GM21576 (cell line): ENCODE measurements around the gene BLOC1S4.
"Not testable (repeated sequence)": the region's sequence is repeated elsewhere in the genome, so short reads cannot be mapped to it uniquely, and the experiment has no call there.

Source experiments
- ATAC-seq: cut with Tn5 transposase; IDR thresholded peaks from one replicate; pipeline ENCODE4 v1.9.1; 2021; ENCODE audit warnings: mild to moderate bottlenecking, moderate library complexity; ENCODE audit not compliant: unreplicated experiment

BLOC1S4 gene, protein sequence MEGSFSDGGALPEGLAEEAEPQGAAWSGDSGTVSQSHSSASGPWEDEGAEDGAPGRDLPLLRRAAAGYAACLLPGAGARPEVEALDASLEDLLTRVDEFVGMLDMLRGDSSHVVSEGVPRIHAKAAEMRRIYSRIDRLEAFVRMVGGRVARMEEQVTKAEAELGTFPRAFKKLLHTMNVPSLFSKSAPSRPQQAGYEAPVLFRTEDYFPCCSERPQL

DNA sequence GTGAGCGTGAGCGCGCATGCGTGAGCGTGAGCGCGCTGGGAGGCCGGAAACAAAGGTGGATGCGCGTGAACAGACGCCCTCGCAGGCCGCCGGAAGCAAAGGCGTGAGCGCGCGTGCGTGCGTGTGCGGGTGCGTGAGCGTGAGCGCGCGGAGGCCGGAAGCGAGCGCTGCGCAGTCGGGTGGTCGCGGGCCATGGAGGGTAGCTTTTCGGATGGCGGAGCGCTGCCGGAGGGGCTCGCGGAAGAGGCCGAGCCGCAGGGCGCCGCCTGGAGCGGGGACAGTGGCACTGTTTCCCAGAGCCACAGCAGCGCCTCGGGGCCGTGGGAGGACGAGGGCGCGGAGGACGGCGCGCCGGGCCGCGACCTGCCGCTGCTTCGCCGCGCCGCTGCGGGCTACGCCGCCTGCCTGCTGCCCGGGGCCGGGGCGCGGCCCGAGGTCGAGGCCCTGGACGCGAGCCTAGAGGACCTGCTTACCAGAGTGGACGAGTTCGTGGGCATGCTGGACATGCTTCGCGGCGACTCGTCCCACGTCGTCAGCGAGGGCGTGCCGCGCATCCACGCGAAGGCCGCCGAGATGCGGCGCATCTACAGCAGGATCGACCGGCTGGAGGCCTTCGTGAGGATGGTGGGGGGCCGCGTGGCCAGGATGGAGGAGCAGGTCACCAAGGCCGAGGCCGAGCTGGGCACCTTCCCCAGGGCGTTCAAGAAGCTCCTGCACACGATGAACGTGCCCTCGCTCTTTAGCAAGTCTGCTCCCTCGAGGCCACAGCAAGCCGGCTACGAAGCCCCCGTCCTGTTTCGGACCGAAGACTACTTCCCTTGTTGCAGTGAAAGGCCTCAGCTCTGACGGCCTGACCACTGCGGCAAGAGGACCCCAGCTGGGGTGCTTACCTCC, at the start of gene BLOC1S4:
BLOC1S4 (plus strand) TSS at position 157 of the 894 bp plus-strand sequence; CDS start at position 193, 36 bp downstream.
- peak; percentile 83 for ATAC-seq

DNA sequence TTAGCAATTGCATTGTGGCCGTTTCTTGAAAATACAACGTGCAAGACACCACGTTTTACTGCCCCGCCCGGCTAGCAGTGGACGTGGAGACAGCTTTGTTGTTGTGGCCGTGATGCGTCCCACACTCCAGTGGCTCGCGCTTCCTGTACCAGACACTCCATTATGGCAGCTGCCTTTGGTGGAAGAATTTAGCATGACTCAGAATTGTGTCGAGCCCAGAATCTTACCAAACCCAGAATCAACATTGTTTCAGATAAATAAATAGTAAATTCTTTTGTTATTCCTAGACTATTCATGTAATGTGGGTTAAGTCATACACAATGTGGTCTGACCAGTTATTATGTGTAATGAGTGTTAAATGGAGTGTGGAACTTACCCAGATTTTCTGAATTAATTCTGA, 47.6 kb upstream of the BLOC1S4 start:
- ATAC-seq, result no peak

DNA sequence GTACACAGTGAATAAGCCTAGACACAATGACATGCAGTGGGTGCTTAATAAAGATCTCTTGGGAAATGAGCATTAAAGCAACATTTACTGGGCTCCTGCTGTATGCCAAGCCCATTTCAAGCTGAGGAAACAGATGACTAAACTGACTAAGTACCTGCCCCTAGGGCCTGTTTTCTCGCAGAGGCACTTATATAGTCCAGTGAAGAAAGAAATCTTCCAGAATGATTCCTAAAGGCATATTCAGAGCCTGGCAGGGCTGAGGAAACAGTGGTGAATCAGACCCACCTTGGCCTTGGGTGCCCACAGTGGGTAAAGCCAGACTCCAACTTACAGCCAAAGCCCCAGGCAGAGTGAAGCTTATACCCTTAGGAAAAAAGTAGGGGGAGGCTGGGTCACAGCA, 44.3 kb upstream of the BLOC1S4 start:
- ATAC-seq, result no peak

DNA sequence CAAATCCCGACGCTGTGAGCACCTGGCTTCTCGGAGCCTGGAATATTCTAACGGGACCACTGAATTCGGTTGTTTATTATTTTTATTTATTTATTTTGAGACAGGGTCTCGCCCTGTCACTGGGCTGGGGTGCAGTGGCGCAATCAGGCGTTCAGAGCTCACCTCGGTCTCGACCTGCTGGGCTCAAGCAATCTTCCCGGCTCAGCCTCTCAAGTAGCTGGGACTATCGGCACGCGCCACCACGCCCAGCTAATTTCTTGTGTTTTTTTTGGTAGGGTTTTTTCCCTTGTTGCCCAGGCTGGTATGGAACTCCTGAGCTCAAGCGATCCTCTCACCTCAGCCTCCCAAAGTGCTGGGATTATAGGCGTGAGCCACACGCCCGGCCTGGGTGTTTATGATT, 43.8 kb upstream of the BLOC1S4 start:
- no peak for ATAC-seq

DNA sequence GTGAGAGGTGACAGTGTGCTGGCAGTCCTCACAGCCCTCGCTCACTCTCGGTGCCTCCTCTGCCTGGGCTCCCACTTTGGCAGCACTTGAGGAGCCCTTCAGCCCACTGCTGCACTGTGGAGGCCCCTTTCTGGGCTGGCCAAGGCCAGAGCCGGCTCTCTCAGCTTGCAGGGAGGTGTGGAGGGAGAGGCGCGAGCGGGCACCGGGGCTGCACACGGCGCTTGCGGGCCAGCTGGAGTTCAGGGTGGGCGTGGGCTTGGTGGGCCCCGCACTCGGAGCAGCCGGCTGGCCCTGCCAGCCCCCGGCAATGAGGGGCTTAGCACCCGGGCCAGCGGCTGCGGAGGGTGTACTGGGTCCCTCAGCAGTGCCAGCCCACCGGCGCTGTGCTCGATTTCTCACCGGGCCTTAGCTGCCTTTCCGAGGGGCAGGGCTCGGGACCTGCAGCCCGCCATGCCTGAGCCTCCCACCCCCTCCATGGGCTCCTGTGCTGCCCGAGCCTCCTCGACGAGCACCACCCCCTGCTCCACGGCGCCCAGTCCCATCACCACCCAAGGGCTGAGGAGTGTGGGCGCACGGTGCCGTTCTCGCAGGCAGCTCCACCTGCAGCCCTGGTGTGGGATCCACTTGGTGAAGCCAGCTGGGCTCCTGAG, 43.3 kb upstream of the BLOC1S4 start:
- not testable (repeated sequence) for ATAC-seq

DNA sequence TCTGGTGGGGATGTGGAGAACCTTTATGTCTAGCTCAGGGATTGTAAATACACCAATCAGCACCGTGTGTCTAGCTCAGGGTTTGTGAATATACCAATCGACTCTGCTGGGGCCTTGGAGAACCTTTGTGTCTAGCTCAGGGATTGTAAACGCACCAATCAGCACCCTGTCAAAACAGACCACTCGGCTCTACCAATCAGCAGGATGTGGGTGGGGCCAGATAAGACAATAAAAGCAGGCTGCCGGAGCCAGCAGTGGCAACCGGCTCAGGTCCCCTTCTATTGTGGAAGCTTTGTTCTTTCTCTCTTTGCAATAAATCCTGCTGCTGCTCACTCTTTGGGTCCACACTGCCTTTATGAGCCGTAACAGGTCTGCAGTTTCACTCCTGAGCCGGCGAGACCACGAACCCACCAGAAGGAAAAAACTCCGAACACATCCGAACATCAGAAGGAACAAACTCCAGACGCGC, 42.7 kb upstream of the BLOC1S4 start:
- ATAC-seq, result not testable (repeated sequence)

DNA sequence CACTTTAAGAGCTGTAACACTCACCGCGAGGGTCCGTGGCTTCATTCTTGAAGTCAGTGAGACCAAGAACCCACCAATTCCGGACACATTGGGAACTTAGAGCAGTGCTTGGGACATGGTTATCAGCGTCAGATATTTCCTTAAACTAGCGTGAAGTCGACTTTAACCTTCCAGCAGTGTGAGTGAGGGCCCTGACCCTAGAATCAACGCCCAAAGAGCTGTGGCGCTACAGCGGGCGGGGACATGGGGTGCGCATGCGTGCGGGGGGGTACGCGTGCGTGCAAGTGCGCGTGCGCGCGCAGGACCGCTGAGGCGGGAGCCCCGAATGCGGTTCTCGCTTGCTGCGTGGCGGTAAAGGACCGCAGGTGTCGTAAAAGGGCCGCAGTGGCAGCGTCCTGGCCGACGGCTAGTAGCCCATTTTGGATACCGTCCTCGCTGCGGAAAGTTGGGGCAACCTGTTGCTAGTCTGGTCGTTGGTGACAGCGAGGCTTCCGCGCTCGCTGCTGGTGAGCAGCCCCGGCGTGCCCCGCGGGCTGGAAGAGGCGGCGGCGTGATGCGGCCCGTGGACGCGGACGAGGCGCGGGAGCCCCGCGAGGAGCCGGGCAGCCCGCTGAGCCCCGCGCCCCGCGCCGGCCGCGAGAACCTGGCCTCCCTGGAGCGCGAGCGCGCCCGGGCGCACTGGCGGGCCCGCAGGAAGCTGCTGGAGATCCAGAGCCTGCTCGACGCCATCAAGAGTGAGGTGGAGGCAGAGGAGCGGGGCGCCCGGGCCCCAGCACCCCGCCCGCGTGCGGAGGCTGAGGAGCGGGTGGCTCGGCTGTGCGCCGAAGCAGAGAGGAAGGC, 42.1 kb upstream of the BLOC1S4 start:
- peak; percentile 67 for ATAC-seq

DNA sequence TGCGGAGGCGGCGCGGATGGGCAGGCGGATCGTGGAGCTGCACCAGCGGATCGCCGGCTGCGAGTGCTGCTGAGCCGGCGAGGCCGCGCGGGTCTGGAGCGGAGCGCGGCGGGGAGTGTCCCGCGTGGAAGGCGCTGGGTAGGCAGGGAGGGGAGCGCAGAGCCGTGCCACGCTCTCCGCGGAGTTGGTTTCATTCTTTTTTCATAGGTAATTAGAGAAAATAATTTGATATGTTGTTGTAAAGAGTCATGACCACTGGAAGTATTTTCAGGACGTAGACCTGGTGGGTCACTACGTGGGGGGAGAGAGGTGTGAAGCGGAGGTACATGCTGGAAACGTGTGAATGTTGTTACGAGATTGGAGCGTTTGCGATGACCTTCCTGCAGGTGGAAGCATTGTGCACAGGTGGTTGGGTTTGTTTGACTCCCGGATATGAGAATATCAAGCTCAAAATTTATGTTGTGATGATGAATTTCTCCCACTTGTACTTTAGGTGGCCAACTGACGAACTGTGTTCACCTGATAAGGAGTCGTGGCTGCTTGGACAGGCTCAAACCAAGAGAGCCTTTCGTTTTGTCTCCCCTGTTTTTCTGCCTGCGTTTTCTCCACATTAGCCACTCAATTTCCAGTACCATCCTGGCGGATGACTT, 41.3 kb upstream of the BLOC1S4 start:
- ATAC-seq, result peak; percentile 33

DNA sequence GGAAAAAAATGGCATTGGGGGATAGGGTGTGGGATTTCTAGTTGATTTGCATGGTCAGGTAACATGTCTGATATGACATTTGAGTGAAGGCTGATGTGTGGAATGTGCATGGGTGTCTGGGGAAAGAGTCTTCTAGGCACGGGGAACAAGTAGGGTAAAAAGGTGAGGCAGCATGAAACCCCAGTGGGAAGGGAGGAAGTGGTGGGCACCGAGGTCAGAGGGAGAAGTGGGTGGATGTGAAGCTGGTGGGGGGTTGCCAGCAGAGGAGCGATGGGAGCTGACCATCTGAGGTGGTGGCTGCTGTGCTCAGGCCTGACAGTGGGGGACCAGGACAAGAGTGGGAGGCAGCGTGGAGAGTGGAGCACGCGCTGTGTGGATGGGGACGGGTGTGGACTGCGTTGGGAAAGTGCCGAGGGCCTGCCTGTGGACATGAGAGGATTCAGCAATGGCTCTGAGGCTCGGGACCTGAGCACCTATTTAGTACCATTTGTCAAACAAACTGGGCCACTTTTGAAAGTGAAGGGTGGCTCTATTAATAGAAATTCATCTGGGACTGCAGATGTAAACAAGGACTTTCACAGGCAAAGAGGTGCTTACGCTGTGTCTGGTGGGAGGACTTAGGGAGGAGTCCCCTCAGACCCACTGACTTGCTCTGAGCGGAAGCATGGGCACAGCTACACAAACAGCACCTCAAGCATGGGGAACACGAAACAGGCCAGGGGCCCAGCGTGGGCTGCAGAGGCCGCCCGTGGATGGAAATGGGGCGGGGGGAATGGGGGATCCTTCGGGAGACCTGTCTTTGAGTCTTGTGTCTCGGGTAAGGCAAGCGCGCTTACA, 39.0 kb upstream of the BLOC1S4 start:
- ATAC-seq, result no peak

DNA sequence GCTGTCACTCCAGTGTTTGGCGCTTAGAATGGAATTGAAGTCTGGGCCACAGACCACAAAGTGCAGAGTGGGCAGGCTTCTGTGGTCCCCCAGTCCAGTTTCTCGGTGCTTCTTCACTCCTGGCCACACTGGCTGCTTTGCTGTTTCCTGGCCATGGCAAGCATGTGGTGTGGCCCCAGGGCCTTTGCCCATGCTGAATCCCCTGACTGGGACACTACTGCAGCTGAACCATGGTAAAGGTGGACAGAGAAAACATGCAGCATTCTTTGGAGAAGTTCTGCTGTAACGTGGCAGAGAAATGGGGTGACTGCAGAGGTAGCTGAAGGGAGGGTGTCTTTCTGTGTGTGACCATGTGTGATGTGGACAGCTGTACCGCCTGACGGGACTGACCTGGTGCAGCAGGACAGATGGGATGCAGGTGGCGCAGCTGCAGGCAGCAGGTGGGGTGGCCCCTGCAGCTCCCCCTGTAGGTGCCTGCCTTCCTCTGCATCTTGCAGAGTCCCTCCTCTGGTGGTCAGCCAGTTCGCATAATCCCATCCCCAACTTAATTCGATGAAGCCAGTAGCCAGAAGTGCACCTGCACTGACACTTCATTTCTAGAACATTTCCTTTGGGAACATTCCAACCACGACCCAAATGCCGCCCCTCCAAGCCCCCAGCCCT, 35.5 kb upstream of the BLOC1S4 start:
- ATAC-seq, result no peak

DNA sequence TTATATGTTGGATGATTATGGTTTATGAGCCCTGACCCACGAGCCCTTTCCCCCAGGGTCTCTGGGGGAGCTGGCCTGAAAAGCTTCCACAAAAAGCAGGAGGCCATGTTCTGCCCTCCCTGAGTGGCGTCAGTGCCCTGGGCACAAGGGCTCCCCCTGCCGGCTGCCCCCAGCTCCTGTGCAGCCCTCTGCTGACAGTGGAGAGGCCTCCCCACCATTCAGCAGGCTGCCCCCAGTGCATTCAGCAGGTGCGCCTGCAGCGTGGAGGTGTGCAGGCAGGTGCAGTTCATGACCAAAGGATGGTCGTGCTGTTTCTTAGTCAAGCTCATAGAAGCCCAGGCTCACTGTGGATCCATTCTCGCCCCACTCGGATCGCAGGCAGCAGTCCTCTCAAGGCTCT, 34.8 kb upstream of the BLOC1S4 start:
- no peak for ATAC-seq

DNA sequence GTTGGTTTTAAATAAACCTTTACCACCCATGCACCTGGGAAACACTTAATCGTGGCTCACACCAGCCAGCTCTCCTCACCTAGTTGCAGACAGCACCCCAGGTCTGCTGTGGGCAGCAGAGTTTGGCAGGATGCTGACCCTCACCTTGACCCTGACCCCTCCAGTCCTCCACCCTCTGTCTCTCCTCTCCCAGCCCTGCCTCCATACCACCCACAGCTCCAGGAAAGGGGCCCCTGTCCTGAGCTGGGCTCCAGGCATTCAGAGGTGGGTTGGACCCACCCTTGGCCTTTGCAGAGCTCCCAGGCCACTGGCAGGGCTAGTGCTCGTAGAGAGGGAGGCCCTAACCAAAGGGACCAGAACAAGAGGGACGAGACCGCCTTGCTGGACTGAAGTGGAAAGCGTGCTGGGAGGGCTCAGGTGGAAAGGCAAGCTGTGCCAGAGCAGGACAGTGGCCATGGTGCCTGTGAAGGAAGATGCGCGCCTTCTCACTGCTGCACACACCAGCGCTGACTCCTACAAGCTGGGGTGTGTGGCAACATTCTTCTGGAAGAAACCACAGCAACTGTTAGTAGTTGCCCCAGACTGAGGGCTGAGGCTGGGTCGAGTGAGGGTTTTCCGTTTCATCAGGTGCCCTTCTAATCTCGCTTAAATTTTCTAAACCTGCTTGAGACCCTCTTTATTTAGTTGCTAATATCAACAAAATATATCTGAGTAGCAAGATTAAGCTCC, 32.9 kb upstream of the BLOC1S4 start:
- no peak for ATAC-seq

DNA sequence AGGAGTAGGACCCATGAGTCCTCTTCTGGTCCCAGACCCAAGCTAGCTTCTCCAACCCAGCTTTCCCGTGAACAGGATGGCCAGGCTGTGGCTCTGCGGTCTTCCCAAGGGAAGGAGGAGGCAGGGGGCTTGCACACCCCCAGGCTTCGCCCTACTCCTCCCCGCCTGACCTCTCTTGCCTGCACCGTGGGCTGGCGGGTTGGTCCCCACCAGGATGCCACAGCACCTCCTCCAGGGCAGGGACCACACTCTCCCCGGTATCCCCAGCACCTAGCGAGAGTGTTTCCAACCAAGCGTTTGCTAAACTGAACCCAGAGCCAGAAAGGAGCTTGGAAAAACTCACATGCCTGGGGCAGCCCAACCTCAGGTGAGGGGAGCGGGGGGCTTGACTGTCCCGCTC, 31.3 kb upstream of the BLOC1S4 start:
- ATAC-seq, result no peak

DNA sequence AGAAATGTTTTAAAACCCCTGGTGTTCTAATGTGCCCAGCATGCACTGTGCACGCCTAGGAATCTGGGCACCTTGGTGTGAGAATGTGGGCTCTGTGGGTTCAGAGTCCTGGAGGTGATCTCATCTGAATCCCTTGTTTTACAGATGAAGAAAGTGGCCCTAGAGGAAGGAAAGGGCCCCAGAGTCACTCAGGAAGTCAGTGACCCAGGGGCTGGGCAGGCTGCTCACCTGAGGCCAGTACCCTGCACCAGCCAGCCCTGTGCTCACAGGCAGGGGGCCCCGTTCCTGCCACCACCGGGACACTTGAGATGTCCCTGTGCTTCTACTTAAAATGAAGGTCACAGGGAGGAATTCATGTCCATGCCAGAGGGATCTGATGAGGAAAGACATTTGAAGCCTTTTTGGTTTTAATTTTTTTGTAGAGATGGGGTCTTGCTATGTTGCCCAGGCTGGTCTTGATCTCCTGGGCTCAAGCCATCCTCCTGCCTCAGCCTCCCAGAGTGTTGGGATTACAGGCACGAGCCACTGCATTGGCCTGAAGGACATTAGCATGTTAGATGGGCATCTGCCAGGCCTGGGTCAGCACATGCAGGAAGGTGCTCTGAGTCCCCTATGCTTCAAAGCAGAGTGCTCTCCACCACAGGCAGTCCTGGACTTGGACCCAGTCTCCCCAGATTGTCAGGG, 29.7 kb upstream of the BLOC1S4 start:
- no peak for ATAC-seq

DNA sequence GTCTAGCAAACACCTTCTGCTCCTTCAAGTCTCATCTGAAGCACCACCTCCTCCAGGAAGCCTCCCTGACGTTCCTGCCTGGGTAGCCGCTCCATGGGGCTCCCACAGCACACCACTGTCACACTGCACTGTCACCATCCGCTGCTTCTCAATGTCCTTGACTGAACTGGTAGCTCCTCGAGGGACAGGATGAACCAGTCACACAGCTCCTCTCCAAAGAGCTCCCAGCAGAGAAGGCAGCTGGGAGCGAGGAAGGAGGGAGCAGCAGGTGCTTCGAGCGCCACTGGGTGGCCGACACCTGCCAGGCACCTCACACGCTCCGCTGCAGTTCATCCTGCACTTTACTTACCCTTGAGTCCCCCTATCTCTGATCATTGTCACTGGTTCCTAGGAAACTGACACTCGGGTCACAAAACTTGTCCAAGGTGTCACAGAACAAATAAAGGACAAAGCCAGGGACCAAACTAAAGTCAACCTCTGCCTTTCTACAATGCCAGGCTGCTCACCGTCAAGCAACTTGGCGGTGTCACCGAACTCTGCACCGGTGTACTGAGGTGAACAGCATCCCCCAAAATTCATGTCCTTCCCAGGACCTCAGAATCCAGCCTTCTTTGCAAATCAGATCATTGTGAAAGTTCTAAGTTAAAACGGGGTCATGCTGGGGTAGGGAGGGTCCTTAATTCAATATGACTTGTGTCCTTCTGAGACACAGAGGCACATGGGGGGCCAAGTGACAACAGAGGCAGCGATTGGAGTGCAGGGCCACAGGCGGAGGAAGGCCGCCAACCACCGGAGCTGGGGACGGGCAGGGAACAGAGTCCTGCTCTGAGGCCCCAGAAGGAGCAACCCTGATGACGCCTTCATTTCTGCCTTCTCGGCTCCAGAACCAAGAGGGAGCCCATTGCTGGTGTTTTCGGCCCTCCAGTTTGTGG, 27.8 kb upstream of the BLOC1S4 start:
- no peak for ATAC-seq

DNA sequence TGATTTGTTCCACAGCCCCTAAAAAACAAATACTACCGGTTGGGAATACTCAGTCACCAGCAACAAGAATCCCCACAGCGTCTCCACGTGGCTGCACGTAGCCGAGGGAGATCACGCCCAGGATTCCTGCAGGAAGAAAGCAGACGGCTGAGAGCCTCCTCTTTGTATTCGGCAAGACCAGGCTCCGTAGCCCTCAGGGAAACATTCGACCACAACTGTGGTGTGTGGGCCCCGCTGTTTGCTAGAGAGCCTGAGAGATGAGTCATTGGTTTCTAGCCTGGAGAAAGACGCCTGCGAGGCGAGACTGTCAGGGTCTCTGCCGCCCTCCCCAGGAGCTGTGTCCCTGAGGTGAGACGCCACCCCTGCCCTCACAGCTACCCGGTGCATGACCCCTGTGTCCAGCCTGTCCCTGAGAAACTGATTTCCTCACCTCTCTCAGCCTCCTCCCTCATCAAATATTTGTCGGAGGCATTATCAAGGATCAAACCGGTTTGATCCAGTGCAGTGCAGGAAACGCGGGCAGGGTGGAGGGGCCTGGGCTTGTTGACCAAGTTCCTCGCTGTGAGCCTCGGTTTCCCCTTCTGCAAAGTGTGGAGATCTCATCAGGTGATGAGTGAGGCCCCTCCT, 27.0 kb upstream of the BLOC1S4 start:
- peak; percentile 77 for ATAC-seq
